C4-2B (cell line): ENCODE data around the gene ATP13A2.

Experiments
- CTCF ChIP-seq: fragments of 450-650 bp; conservative IDR thresholded peaks from 2 replicates; pipeline ENCODE4 v1.5.1; 2017; ENCODE audit warnings: mild to moderate bottlenecking
- ZFX ChIP-seq: fragments of 450-650 bp; IDR thresholded peaks from 2 replicates; pipeline ENCODE4 v1.6.1; 2017

GRCh38 chr1:16968372-16968771, 43.4 kb downstream of the ATP13A2 start:
- TF ChIP-seq CTCF = no peak
- TF ChIP-seq ZFX = no peak
